Measurements from ENCODE around the gene KRT72. TPM values are rescaled to one million over a fixed set of nuclear protein-coding genes. Genes with fewer than 3 reads are reported as not detected.

KRT72 gene
- total and polyA plus RNA-seq, 2 experiments from 2014 or later: not detected

GRCh38 chr12:52606581-52607218, 5.4 kb upstream of the KRT72 start (continued):
- TF ChIP-seq REST (IDR thresholded peaks at IDR 0.05; ENCODE audit: unreplicated experiment) (no peak), ETS1 (IDR thresholded peaks at IDR 0.05) (no peak), ZNF331 (CRISPR knock-in tag; IDR thresholded peaks at IDR 0.05; ENCODE audit: low read depth) (no peak), EZH2 (IDR thresholded peaks at IDR 0.05; ENCODE audit: low read depth, unreplicated experiment) (no peak), CTCF (conservative IDR thresholded peaks at IDR 0.05; ENCODE audit: low read depth in 2 of 2) (no peak), JUNB (IDR thresholded peaks at IDR 0.05; ENCODE audit: unreplicated experiment) (no peak), STAT1 (IDR thresholded peaks at IDR 0.05; ENCODE audit: unreplicated experiment) (no peak), ZNF114 (CRISPR knock-in tag; IDR thresholded peaks at IDR 0.05) (no peak), NANOG (IDR thresholded peaks at IDR 0.05; ENCODE audit: borderline replicate concordance) (no peak)

- no peaks in the 10 kb centered on the region for H3K9me3 Mint-ChIP-seq
- no peaks in the 10 kb centered on the region for H3K79me2 ChIP-seq (replicated peaks; ENCODE audit: insufficient read depth)
- no peak overlapping the region for H3K27ac ChIP-seq (ENCODE audit: low read depth)
- no peak overlapping the region for H3K4me3 Mint-ChIP-seq
- H3K27me3 ChIP-seq (ENCODE audit: insufficient read depth): peaks cover 13% of the 10 kb centered on the region
- no peaks in the 10 kb centered on the region for H3K36me3 Mint-ChIP-seq (ENCODE audit: low read depth)
- ATAC-seq: no peak
- no peak overlapping the region for H3K4me3 ChIP-seq
- no peaks in the 10 kb centered on the region for H3K4me1 Mint-ChIP-seq
- H3K27me3 Mint-ChIP-seq (ENCODE audit: insufficient read depth, low read depth, poor library complexity): peaks cover 4% of the 10 kb centered on the region
- H2AFZ ChIP-seq: no peak overlapping the region
- no peak for DNase-seq (ENCODE audit: low spot score)
- no peak overlapping the region for H3K27ac Mint-ChIP-seq
- H3K4me1 ChIP-seq (ENCODE audit: insufficient read depth): no peaks in the 10 kb centered on the region
- no peaks in the 10 kb centered on the region for H3F3A ChIP-seq (replicated peaks; ENCODE audit: low read depth)
- H3K4me2 ChIP-seq: no peak overlapping the region
- 0 out of 2 replicates have a peak, but pooled peaks cover 5% of the 10 kb centered on the region for H3K9me2 ChIP-seq (ENCODE audit: insufficient read depth)
- H3K36me3 ChIP-seq (ENCODE audit: insufficient read depth): no peaks in the 10 kb centered on the region
- H4K20me1 ChIP-seq (replicated peaks; ENCODE audit: insufficient read depth): no peaks in the 10 kb centered on the region
- TF ChIP-seq ZNF114 (CRISPR knock-in tag; IDR thresholded peaks at IDR 0.05) (no peak), ZNF462 (CRISPR knock-in tag; IDR thresholded peaks at IDR 0.05) (no peak)
These were observed 4.8 kb upstream of the KRT72 start for GRCh38 chr12:52606096-52606495.

Measured in GM23338 (cell line).